GM12878 (cell line): ENCODE data around the gene ANTXR1. TPM values are rescaled to one million over a fixed set of nuclear protein-coding genes. Genes with fewer than 3 reads are reported as not detected.

Experiments used
- ATAC-seq: fragments of 200-7000 bp; cut with Tn5 transposase; 3 replicates; pipeline ENCODE4 v1.9.1; 2020; ENCODE audit warnings: mild to moderate bottlenecking, moderate library complexity
- BruUV-seq: library from RNA; stranded (reverse); fragments of 400-500 nt; replicated peaks from 2 replicates; lab custom pipeline; 2021; lab: Mats Ljungman, UMichigan
- CTCF ChIA-PET: fragments of 300-600 bp; sonication (Branson Sonifier 250); formaldehyde crosslinking; extraction: SDS; loops from one replicate; lab custom pipeline; 2021; ENCODE audit warnings: inconsistent platforms; lab: Yijun Ruan, JAX
- POLR2A ChIA-PET: fragments of 350-600 bp; formaldehyde crosslinking; extraction: SDS; loops from one replicate; lab custom pipeline; 2021; ENCODE audit warnings: inconsistent platforms; lab: Charles Lee
- RAD21 ChIA-PET: fragments of 300-600 bp; sonication (Branson Sonifier 250); formaldehyde crosslinking; loops from one replicate; lab custom pipeline; 2023; ENCODE audit warnings: antibody characterized with exemption; ENCODE audit not compliant: unreplicated experiment; lab: Charles Lee
- SMC1A ChIA-PET: fragments of 300-600 bp; sonication (Branson Sonifier 250); formaldehyde crosslinking; loops from one replicate; lab custom pipeline; 2023; ENCODE audit not compliant: unreplicated experiment, uncharacterized antibody; lab: Charles Lee
- DNase-seq: peaks from one replicate; pipeline ENCODE4 v3.0.0-alpha.2; 2011; ENCODE audit warnings: low read depth, low spot score
- FAIRE-seq: peaks from 3 replicates; lab custom pipeline; 2011; peaks lifted over from hg19 to GRCh38; lab: Jason Lieb, UNC
- H2AFZ ChIP-seq: 2 replicates; pipeline ENCODE4 v1.6.0; 2011; ENCODE audit warnings: low read depth, low read length, control low read depth; ENCODE audit not compliant: control insufficient read depth
- H3K27ac ChIP-seq: 2 replicates; pipeline ENCODE4 v1.5.1; 2011; ENCODE audit warnings: control low read depth; ENCODE audit not compliant: control insufficient read depth, insufficient read depth
- H3K27me3 ChIP-seq, 2 experiments: replicated peaks in 1 of 2; 2 replicates each; pipeline versions ENCODE4 v1.6.0 to v1.6.1; 2011; ENCODE audit warnings: low read length in 1 of 2; ENCODE audit not compliant: control insufficient read depth in 2 of 2, insufficient read depth in 2 of 2
- H3K36me3 ChIP-seq, 2 experiments: 2 replicates each; pipeline ENCODE4 v1.5.1; 2011; ENCODE audit warnings: low read length in 1 of 2; ENCODE audit not compliant: control insufficient read depth in 2 of 2, insufficient read depth in 2 of 2
- H3K4me1 ChIP-seq: 2 replicates; pipeline ENCODE4 v1.6.1; 2011; ENCODE audit warnings: mild to moderate bottlenecking, low read length, moderate library complexity, mixed read lengths; ENCODE audit not compliant: control insufficient read depth, insufficient read depth
- H3K4me2 ChIP-seq: 2 replicates; pipeline ENCODE4 v1.6.0; 2011; ENCODE audit warnings: control low read depth; ENCODE audit not compliant: control insufficient read depth, insufficient read depth
- H3K4me3 ChIP-seq: fragments of 200-600 bp; sonication (generic); 2 replicates; pipeline ENCODE4 v1.5.1; 2016
- H3K79me2 ChIP-seq: 2 replicates; pipeline ENCODE4 v1.6.0; 2011; ENCODE audit warnings: low read length; ENCODE audit not compliant: control insufficient read depth, insufficient read depth
- H3K9ac ChIP-seq: 2 replicates; pipeline ENCODE4 v1.8.0; 2011; ENCODE audit warnings: low read length, control low read depth, mixed read lengths; ENCODE audit not compliant: control insufficient read depth, insufficient read depth
- H3K9me3 ChIP-seq: replicated peaks from 3 replicates; pipeline ENCODE4 v1.5.1; 2011; ENCODE audit warnings: mild to moderate bottlenecking, low read length; ENCODE audit not compliant: control insufficient read depth, insufficient read depth
- H4K20me1 ChIP-seq: 2 replicates; pipeline ENCODE4 v1.6.0; 2011; ENCODE audit not compliant: control insufficient read depth, insufficient read depth
- BMI1 ChIP-seq: fragments of 450-650 bp; IDR thresholded peaks from 2 replicates; pipeline ENCODE4 v1.6.1; 2016; ENCODE audit warnings: mild to moderate bottlenecking, moderate library complexity, borderline replicate concordance
- EZH2 ChIP-seq: IDR thresholded peaks from 2 replicates; pipeline ENCODE4 v1.6.1; 2012; ENCODE audit warnings: low read depth, mild to moderate bottlenecking, control low read depth, inconsistent platforms, low read length, borderline replicate concordance; ENCODE audit not compliant: control insufficient read depth
- FOXK2 ChIP-seq: fragments of 450-650 bp; IDR thresholded peaks from 2 replicates; pipeline ENCODE4 v1.6.1; 2017; ENCODE audit warnings: mild to moderate bottlenecking, moderate library complexity
- KLF5 ChIP-seq: fragments of 450-650 bp; IDR thresholded peaks from 2 replicates; pipeline ENCODE4 v1.6.1; 2014; ENCODE audit warnings: mild to moderate bottlenecking; ENCODE audit not compliant: partially characterized antibody
- LARP7 ChIP-seq: fragments of 450-650 bp; IDR thresholded peaks from 2 replicates; pipeline ENCODE4 v1.6.1; 2017; ENCODE audit warnings: mild to moderate bottlenecking
- NR2C1 ChIP-seq: fragments of 450-650 bp; IDR thresholded peaks from 2 replicates; pipeline ENCODE4 v1.6.1; 2017; ENCODE audit warnings: antibody characterized with exemption, mild to moderate bottlenecking, moderate library complexity
- NR2F1 ChIP-seq: fragments of 450-650 bp; conservative IDR thresholded peaks from 2 replicates; pipeline ENCODE4 v1.6.1; 2017; ENCODE audit warnings: mild to moderate bottlenecking
- SIX5 ChIP-seq: IDR thresholded peaks from 2 replicates; pipeline ENCODE4 v1.6.1; 2011; ENCODE audit warnings: mild to moderate bottlenecking, low read depth, low read length, moderate library complexity; ENCODE audit not compliant: severe bottlenecking
- SP1 ChIP-seq: IDR thresholded peaks from one replicate; pipeline ENCODE4 v1.6.1; 2011; ENCODE audit warnings: low read depth, low read length
- USF2 ChIP-seq: IDR thresholded peaks from 2 replicates; pipeline ENCODE4 v1.6.1; 2011; ENCODE audit warnings: low read depth, low read length, improper control_type of control experiment, borderline replicate concordance
- ZNF217 ChIP-seq: fragments of 450-650 bp; IDR thresholded peaks from 2 replicates; pipeline ENCODE4 v1.6.1; 2017; ENCODE audit warnings: antibody characterized with exemption, mild to moderate bottlenecking
- WGBS: methylation state at CpG from one replicate; pipeline ENCODE4 v1.1.6; 2016; ENCODE audit warnings: low lambda C conversion rate; ENCODE audit not compliant: insufficient replicate concordance, insufficient coverage; ENCODE audit errors: missing lambda C conversion rate; 5-methylcytosine and 5-hydroxymethylcytosine counted together
- in situ Hi-C: fragments of 300-500 bp; cut with MboI; formaldehyde crosslinking; loops from 9 replicates; pipeline ENCODE4 v1.14.3; 2018; ENCODE audit warnings: mixed read lengths
- intact Hi-C: fragments of 100-400 bp; cut with micrococcal nuclease; formaldehyde crosslinking; loops from one replicate; pipeline ENCODE4 v1.14.2; 2022; ENCODE audit not compliant: unreplicated experiment
- polyA plus RNA-seq, 11 experiments: library from polyadenylated mRNA; depleted of rRNA in 4 of 11; unstranded in 6 of 11; stranded (reverse) in 5 of 11; fragments of >200 nt; fragmentation: Nextera tagmentation in 4 of 11; fragmentation: Illumina TruSeq in 1 of 11; extraction: Ambion mirVana in 4 of 11; extraction: Trizol in 1 of 11; gene quantifications; 1 replicate in 1 of 11; 2 replicates in 10 of 11; pipeline versions ENCODE4 v1.2.1 to v1.2.3, GENCODE V29; 2011 to 2016; ENCODE audit warnings: inconsistent platforms in 2 of 11, missing spikeins in 2 of 11, low read depth in 1 of 11
- total RNA-seq, 4 experiments: library from RNA; depleted of rRNA in 3 of 4; stranded (reverse); fragments of >200 nt in 3 of 4; fragmentation: Illumina TruSeq in 1 of 4; extraction: Trizol in 1 of 4; gene quantifications; 2 replicates each; pipeline versions ENCODE4 v1.2.1 to v1.2.3, GENCODE V29; 2013 to 2021
- TF ChIP-seq, protein P1 (sequence below): fragments of 150-350 bp; IDR thresholded peaks from 2 replicates; pipeline ENCODE4 v1.6.1; 2014; ENCODE audit warnings: mild to moderate bottlenecking, low read depth, low read length
- TF ChIP-seq, protein P2 (sequence below): fragments of 450-650 bp; IDR thresholded peaks from 2 replicates; pipeline ENCODE4 v1.6.1; 2014; ENCODE audit warnings: mild to moderate bottlenecking

ANTXR1 gene
- total and polyA plus RNA-seq, 10 of the 15 experiments (the other 5 are each of a cell fraction or from before 2014, with no cell fraction given), result 0.09 to 0.26 TPM; not detected in 8

DNA sequence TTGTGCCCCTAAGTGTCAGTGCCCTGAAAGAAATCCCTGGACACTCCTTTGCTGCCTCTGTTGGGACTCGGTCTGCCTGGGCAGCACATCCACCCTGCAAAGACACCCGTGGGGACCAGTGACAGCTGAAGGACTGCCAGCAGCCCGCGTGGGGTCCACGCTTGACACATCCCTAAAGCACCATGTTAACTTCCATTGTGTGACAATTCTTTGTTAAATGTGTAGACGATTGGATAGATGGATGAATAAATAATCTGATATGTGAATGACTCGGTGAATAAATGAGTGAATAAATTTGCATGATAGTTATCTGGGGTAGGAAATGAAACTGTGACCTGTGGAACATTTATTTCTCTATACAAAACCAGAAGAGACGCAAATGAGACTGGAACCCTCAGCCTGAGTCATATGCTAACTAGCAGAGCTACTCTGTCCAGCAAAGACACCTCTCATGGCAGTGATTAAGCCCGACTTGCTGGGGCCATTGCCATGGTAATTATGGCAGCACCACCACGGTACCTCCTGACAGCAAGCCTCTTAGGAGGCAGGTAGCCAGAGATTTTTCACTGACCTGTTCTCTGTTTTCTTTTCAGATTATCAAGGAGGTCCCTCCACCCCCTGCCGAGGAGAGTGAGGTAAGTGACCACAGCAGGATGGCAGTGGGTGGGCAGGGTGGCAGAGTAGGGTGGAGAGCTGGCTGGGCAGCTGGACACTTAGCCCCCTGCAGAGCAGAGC is 156.8 kb downstream of the ANTXR1 start:
- no peak overlapping the region for H2AFZ ChIP-seq
- in situ Hi-C loops, result no loop called here
- 15% methylated on average over 11 of the region's 11 CpGs for WGBS
- H3K4me2 ChIP-seq, result no peak overlapping the region
- H3K27ac ChIP-seq, result no peak overlapping the region
- no peaks in the 10 kb centered on the region for H3K79me2 ChIP-seq
- ChIA-PET RAD21 (no interaction called here), POLR2A (no interaction called here), CTCF (no interaction called here), SMC1A (no interaction called here)
- BruUV-seq, result no TSS peak
- no peak overlapping the region for H3K9ac ChIP-seq
- ATAC-seq, result peak; percentile 62
- no peaks in the 10 kb centered on the region for H4K20me1 ChIP-seq
- intact Hi-C loops, result no loop called here
- TF ChIP-seq EZH2 (no peak), SP1 (no peak), USF2 (no peak), BMI1 (no peak), ZNF217 (no peak), FOXK2 (no peak), NR2F1 (no peak), NR2C1 (no peak), KLF5 (no peak), LARP7 (no peak), SIX5 (no peak)
- TF ChIP-seq, protein P1, sequence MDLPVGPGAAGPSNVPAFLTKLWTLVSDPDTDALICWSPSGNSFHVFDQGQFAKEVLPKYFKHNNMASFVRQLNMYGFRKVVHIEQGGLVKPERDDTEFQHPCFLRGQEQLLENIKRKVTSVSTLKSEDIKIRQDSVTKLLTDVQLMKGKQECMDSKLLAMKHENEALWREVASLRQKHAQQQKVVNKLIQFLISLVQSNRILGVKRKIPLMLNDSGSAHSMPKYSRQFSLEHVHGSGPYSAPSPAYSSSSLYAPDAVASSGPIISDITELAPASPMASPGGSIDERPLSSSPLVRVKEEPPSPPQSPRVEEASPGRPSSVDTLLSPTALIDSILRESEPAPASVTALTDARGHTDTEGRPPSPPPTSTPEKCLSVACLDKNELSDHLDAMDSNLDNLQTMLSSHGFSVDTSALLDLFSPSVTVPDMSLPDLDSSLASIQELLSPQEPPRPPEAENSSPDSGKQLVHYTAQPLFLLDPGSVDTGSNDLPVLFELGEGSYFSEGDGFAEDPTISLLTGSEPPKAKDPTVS, result no peak
- TF ChIP-seq, protein P2, sequence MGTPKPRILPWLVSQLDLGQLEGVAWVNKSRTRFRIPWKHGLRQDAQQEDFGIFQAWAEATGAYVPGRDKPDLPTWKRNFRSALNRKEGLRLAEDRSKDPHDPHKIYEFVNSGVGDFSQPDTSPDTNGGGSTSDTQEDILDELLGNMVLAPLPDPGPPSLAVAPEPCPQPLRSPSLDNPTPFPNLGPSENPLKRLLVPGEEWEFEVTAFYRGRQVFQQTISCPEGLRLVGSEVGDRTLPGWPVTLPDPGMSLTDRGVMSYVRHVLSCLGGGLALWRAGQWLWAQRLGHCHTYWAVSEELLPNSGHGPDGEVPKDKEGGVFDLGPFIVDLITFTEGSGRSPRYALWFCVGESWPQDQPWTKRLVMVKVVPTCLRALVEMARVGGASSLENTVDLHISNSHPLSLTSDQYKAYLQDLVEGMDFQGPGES, result no peak
- no peaks in the 10 kb centered on the region for H3K9me3 ChIP-seq
- H3K27me3 ChIP-seq, result peaks cover 0 to 16% of the 10 kb centered on the region in 2 experiments
- no peak overlapping the region for H3K4me3 ChIP-seq
- no peak for FAIRE-seq
- DNase-seq, result no peak
- no peaks in the 10 kb centered on the region for H3K36me3 ChIP-seq
- 0 out of 2 replicates have a peak, but pooled peaks cover 2% of the 10 kb centered on the region for H3K4me1 ChIP-seq
